ENCODE measurements around the gene RITA1. TPM values are rescaled to one million over a fixed set of nuclear protein-coding genes. Genes with fewer than 3 reads are reported as not detected.

RITA1 gene
- total and polyA plus RNA-seq, 2 experiments from 2014 or later, result 20.0 to 40.4 TPM

- Histone ChIP-seq H3K27me3 (ENCODE audit: insufficient read depth) (no peaks in the 10 kb centered on the region), H4K20me1 (replicated peaks; ENCODE audit: insufficient read depth) (no peaks in the 10 kb centered on the region), H3K79me2 (replicated peaks; ENCODE audit: insufficient read depth) (no peaks in the 10 kb centered on the region), H3K36me3 (ENCODE audit: insufficient read depth) (no peaks in the 10 kb centered on the region), H3K9me2 (ENCODE audit: insufficient read depth) (no peaks in the 10 kb centered on the region), H3K4me1 (ENCODE audit: insufficient read depth) (peaks cover 6% of the 10 kb centered on the region; the same call in 1 of the 2 replicates), H3F3A (replicated peaks; ENCODE audit: low read depth) (no peaks in the 10 kb centered on the region), H2AFZ (no peak overlapping the region), H3K4me2 (no peak overlapping the region), H3K27ac (ENCODE audit: low read depth) (no peak overlapping the region), H3K4me3 (no peak overlapping the region)
- TF ChIP-seq REST (IDR thresholded peaks at IDR 0.05; ENCODE audit: unreplicated experiment) (no peak), EZH2 (IDR thresholded peaks at IDR 0.05; ENCODE audit: low read depth, unreplicated experiment) (no peak), ZNF331 (CRISPR knock-in tag; IDR thresholded peaks at IDR 0.05; ENCODE audit: low read depth) (no peak), CTCF (conservative IDR thresholded peaks at IDR 0.05; ENCODE audit: low read depth in 2 of 2) (no peak), ETS1 (IDR thresholded peaks at IDR 0.05) (no peak), EZH2phosphoT487 (IDR thresholded peaks at IDR 0.05; ENCODE audit: unreplicated experiment) (no peak), ZNF462 (CRISPR knock-in tag; IDR thresholded peaks at IDR 0.05) (no peak), CREB1 (CRISPR knock-in tag; IDR thresholded peaks at IDR 0.05; ENCODE audit: low read depth) (no peak), JUNB (IDR thresholded peaks at IDR 0.05; ENCODE audit: unreplicated experiment) (no peak), STAT1 (IDR thresholded peaks at IDR 0.05; ENCODE audit: unreplicated experiment) (no peak), NANOG (IDR thresholded peaks at IDR 0.05; ENCODE audit: borderline replicate concordance) (no peak), ZNF114 (CRISPR knock-in tag; IDR thresholded peaks at IDR 0.05) (no peak), POLR2AphosphoS5 (IDR thresholded peaks at IDR 0.05; ENCODE audit: low read depth) (no peak)
- DNase-seq (ENCODE audit: low spot score) (no peak), ATAC-seq (no peak)
- Mint-ChIP-seq H3K4me3 (no peak overlapping the region), H3K27me3 (ENCODE audit: insufficient read depth, low read depth, poor library complexity) (peaks cover 20% of the 10 kb centered on the region), H3K9me3 (peaks cover 4% of the 10 kb centered on the region; the same call in 1 of the 3 replicates), H3K36me3 (ENCODE audit: low read depth) (peaks cover 24% of the 10 kb centered on the region), H3K4me1 (peaks cover 40% of the 10 kb centered on the region), H3K27ac (no peak overlapping the region)
These were observed 54.9 kb downstream of the RITA1 start for GRCh38 chr12:113240395-113240794.
